ENCODE measurements around the gene PTCH1.

Gene PTCH1

DNA sequence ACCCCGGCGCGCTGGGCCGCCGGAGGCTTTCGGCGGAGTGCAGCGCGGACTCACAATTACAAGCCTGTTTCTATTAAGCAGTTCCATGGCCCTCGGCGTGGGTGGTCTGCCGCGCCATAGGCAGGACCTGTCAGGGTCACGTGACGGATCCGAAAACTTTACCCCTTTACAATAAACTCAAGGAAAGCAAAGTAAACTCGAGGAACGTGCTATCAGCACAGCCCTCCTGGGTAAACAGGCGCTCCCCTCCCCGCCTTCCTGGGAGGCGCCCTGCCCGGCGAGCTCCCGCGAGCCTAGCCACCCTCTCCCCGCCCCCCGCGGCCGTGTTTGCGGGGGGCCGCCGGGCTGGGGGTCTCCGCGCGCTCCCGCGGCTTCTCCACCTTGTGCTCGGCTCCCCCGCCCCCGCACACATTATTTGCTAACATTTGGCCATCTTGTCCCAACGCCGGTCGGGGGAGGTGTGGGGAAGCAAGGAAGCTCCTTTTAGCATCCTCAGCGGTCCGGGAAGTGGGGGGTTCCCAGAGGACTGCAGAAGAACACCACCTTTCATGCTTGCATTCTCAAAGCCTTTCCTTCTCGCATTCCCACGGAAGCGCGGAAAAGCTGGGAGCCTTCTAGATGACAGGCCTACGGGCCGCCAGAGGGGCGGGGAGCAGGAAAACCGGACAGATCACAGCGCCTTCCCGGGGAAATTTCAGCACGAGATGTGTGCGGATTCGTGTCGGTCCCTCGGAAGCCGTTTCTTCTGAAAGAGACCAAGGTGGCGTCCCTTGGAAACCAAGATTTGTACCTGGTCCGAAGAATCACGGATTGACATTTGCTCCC is at the start of gene PTCH1:
PTCH1 (minus strand) TSS at position 238 of the 825 bp plus-strand sequence.
- DNase-seq (ENCODE audit: low spot score) (no peak), FAIRE-seq (no peak)

DNA sequence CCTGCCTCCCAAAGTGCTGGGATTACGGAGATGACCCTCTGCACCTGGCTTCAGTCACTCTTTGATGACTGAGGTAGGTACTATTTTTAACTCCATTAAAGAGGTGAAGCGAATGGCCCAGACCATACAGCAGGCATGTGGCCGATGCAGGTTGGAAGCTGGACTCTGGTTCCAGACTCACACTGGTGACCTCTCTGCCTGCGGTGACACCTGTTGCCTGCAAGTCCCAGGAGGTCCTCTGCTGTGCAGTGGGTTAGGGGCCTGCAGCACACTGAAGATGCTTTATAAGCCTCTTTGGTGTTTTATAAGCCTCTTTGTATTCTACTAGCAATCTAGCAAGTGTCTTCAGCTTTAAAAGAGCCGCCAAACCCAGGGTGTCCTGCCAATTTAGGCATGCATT is 49.2 kb upstream of the PTCH1 start:
- no peak for DNase-seq (ENCODE audit: low spot score)
- FAIRE-seq: no peak

DNA sequence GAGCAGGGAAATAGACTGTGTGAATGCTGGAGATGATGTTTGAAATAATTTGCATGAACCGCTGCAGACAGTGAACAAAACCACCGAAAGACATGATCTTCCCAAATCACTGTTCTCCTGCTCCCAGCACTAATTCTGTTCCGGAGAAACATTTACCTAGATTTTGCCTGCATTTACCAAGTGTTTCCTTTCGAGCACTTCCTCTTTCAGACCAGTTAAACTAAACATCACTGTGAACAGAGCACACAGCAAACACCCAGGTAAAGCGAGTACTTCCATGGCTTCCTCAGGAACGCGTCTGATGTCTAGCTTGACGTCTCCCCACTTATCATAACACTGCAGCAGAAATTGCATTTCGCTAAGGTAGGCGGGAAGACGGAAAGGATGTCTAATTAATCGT is 45.1 kb upstream of the PTCH1 start:
- DNase-seq (ENCODE audit: low spot score) (no peak), FAIRE-seq (no peak)

DNA sequence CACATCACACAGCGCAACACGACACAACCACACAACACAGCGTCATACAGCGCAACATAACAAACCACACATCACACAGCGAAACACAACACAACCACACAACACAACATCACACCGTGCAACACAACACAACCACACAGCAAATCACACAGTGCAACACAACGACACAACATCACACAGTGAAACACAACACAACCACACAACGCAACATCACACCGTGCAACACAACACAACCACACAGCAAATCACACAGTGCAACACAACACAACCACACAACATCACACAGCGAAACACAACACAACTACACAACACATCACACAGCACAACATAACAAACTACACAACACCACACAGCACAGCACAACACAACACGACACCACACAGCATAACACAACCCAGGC is 40.4 kb upstream of the PTCH1 start:
- no peak for FAIRE-seq
- DNase-seq (ENCODE audit: low spot score): no peak

DNA sequence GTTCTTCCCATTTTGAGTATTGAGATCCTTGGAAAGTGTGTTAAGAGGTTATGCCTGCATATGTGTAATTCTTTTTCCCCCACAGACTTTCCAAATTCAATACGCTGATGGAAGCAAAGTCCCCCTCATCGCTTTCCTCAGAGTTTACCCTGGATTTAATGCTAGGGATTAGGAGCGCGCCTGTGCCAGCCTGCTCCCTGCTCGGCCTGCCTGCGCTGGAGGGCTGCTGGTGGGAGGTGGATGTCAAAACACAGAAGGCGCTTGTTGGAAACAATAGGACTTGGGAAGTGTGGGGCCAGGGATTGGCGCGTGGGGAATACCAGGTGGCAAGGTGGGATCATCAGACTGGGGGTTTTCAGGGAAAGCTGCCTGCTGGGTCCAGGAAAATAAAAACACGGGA is 39.8 kb upstream of the PTCH1 start:
- DNase-seq (ENCODE audit: low spot score) (no peak), FAIRE-seq (no peak)

DNA sequence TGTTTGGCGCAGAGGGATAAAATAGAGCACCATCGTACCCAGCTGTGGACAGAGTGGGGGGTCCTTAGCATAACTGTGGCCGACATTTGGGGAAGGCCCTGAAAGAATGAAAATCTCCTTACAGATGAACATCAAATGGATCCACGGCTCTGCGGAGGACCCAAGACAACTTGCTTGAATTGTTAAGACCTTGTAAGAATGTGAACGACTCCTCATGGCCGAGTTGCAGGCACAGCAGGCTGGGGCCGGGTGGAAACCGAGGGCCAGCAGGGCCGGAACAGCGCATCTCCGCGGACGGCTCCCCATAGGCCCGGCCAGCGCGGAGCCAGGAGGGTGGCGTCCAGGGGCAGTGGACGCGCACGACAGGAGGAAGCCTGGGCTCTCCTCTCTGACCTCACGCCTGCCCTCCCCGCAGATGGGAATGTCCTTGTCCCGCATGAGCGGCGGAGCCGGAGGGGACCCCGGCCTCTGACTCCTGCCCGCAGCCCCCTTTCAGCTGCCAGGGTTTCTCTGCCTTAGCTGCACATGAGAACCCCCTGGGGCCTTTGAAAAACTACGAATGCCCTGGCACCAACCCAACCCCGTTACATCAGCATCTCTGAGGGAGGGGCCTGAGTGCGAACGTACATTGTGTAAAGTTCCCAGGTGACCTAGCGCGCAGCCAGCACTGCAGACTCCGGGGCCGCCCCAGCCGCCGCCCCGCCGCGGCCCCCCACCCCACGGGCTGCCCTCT is 36.2 kb upstream of the PTCH1 start:
- no peak for FAIRE-seq

DNA sequence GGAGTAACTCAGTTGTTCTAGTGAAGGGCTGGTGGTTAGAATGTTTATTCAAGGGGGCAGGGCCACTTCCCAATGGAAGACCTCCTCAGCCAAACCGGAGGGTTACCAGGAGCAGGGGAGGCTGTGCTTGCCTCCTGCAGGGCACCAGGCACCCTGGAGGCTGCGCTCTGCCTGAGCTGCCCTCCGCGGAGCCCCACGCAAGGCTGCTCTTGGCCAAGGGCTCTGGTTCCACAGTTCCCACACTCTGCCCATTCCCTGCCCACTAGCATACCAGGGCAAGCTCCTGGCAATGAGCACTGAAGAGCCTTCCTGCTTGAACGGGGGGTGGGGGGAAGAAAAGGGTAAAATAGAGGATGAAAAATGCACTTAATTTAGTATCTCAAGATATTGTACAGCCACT is 35.5 kb upstream of the PTCH1 start:
- no peak for FAIRE-seq
- no peak for DNase-seq (ENCODE audit: low spot score)

More for the DNA sequence above, 36.2 kb upstream of the PTCH1 start:
- DNase-seq (ENCODE audit: low spot score): no peak

DNA sequence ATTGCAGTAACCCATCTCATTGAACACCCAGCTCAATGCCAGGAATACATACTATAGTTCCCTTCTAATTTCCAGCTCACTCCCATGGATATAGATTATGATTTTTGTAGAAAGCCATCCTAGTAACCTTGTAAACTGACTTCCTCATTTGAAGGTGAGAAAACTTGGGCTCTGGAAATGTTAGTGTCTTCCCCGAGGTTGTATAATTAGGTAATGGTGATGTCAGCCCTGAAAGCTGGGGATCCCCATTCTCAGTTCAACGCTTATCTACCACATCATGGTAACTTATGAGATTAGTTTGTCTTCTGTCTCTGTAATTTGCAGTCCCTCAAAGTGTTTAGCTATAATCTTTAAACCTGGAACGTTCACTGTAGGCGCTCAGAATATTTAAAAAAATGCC is 34.6 kb upstream of the PTCH1 start:
- FAIRE-seq (no peak), DNase-seq (ENCODE audit: low spot score) (no peak)

DNA sequence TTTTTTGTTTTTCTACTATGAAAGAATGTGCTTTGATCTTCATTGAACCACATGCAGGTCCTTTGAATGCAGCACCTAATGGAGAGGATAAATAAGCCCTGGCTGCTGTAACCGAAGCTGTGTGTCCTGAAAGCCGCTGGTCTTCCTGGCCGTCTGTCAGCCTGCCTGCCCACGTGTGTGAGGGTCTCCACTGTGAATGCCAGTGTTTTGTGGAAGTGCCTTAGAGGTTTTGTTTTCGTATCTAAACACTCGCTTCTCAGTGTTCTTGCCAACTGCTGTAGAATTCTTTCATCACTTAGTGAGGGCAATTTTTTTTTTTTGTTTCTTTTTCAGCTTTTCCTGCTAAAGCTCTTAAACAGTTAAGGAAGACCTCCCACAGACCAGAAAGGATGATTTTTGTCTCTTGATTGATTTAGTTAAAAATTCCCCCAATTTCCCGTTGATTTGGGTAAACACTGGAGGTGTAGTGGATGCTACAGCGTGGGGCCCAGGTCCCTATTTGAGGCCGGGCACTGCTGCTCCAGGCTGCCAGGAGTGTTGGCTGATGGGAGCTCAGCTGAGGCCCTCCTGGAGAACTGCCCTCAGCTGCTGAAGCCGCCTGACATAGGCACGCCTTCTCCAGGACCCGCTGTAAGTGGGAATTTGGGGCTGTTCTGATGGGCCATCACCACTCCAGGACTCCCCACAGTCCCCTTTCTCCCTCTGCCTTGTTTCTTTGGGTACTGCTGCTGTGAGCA is 29.2 kb upstream of the PTCH1 start:
- FAIRE-seq: no peak
- DNase-seq (ENCODE audit: low spot score): no peak

DNA sequence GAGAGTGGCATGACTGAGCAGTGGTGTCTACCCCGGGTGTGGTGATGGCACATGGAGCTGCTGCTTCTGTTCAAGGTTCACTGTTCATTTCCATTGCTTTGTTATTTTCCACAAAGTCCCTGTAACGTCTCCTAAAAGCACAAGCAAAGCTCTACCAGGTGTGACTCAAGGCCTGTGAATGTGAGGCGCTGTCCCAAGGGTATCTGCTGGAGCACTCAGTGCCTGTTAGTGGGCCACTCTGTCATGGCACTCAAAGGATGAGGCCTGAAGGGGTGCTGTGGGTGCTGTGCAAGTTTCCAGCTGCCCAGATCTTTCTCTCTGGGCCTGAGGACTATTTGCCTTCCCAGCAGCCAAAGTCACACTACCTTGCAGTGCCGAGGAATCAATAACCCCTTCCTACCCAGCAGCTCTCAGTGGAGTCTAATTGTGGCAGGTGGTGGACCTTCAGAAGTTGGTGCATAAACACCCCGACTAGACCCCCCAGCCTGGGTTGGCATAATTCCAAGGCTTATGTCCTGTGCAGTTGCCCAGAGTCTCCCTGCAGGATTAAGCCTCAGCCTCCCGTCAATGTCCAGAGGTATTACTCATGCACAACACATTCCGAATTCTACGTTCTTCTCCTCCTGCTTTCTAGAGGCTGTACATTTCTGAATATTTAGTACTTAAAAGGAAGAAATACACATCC is 17.4 kb upstream of the PTCH1 start:
- no peak for DNase-seq (ENCODE audit: low spot score)
- FAIRE-seq: no peak

DNA sequence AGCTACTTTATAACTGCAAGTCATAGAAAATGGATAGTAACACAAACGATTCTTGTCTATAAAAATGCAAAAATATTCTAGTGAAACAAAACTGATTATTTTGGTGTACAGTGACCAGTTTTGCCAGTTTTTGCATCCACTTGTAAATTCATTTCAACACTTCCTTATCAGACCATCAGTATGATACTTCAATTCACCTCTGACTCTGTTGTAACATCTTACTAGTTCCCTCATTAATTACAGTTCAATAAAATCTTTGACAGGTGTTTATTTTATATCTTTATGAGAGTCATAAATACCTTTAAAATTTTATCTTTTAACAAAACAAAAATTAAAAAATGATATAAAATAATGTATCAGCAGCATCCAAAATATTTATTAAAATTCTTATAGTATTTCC is 13.1 kb upstream of the PTCH1 start:
- FAIRE-seq (no peak), DNase-seq (ENCODE audit: low spot score) (no peak)

DNA sequence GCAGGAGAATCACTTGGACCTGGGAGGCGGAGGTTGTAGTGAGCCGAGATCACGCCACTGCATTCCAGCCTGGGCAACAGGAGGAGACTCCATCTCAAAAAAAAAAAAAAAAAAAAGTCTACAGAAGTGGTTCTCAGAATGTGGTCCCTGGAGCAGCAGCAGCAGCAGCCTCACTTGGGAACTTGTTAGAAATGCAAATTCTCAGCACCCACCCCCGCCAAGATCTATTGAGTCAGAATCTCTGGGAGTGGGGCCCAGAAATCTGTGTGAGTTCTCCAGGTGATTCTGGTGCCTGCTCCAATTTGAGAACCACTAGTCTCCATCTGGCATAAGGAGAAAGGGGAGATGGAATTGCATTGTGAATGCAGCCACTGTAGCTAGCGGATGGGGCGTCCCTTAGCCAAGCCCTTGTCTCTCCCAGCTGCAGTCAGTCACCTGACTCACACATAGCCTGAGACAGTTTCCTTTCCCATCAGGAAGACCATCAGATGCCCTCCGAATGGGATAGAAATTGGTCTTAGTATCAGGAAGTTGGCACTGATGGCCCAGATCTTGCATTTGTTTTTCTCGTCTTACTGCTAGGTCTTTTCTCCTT is 12.2 kb upstream of the PTCH1 start:
- no peak for DNase-seq (ENCODE audit: low spot score)
- no peak for FAIRE-seq

DNA sequence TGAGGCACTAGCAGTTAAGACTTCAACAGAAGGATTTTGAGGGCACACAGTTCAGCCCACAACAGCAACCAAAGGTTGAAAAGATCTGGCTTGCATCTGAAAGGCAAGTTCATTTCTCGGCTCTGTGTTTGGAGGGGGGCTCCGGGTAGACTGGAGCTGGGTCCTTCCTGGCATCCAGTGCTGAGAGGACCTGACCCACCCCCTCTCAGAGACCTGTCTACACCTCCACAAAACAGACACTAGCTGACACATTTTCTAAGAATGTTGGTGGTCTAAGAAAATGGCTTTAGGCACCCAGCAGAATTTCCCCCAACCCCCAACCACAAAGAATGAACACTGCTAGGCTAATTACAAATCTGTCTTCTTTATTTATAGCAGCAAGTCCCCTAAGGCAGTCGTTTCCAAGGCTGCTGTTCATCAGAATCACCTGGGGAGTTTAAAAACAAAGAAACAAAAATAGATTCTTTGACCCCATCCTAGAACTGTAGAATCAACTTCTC is 6.2 kb upstream of the PTCH1 start:
- FAIRE-seq: no peak
- no peak for DNase-seq (ENCODE audit: low spot score)

DNA sequence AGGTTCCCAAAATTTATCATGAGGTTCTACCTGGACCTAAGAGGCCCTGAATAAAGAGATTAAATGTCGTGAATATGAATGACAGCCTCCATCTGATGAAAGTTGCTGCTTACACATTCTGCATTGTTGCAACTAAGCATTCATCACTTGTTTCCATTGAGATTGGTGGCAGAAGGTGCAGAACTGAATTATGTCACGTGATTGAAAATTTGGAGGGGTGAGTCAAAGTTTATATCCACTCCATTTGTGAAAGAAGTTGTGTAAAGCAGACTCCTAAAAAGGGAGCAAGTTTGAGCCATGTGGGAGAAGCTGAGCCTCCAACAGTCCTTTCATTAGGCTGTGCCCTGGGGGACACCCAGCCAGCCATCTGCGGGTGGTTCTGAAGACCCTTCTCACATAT is 4.9 kb upstream of the PTCH1 start:
- no peak for FAIRE-seq
- DNase-seq (ENCODE audit: low spot score): no peak

DNA sequence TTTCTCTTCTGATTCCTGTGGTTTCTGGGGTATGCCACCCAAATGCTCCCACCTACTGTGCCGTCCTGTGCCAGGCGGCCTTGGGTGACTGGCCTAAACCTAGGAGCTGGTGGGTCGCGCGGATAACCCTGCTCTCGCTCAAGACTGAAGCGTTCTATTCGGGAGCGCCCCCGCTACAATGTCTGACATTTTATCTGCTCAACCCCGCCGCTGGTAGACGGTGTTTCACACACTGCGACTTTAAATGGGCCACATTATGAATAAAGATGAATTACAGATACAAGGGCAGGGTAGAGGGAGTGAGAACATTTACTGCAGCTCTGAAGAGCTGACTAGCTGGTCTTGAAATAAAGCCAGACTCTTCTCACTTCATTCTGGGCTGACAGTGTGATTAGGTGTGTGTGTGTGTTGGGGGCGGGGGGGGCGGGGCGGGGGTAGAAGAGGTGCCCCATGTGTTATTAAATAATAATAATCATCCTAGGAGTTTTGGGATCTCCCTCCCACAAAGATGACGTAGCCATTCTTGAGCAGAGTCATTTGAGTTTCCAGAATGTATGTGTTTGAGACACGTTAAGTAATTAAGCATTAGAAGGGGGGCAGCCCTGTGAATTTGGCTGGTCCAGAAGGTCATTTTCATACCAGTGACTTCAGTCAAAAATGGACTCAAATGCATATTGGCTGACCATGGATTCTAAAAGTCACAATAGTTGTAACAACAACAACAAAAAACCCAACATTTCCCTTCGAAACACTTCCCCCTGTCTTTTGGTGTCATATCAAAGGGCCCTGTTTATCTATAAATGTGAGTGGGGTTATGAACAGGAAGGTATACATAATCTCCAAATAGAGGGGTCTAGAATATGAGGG is 1.0 kb upstream of the PTCH1 start:
- DNase-seq (ENCODE audit: low spot score) (no peak), FAIRE-seq (no peak)

DNA sequence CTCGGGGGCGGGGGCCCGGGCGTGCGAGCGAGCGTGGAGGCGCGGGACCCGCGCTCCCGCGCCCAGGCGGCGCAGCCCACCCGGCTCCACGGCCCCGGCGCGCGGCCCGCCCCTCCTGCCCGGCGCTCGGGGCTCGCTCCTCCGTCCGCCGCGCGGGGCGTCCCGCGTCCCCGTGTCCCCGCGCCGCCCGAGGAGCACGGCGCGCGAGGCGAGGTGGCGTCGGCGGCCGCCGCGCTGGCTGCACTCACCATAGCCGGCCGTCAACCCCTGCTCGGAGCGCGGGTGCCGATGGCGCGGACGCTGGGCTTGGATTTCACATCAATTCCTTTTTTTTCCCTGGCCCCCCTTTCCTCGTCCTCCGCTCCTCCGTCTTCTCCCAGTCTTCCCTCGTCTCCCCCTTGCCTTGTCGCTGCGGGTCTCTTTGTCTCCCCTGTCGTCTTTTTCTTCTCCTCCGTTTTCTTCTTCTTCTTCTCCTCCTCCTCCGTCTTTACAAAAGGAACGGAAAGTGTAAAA is 494 bp downstream of the PTCH1 start:
- DNase-seq (ENCODE audit: low spot score) (no peak), FAIRE-seq (no peak)

DNA sequence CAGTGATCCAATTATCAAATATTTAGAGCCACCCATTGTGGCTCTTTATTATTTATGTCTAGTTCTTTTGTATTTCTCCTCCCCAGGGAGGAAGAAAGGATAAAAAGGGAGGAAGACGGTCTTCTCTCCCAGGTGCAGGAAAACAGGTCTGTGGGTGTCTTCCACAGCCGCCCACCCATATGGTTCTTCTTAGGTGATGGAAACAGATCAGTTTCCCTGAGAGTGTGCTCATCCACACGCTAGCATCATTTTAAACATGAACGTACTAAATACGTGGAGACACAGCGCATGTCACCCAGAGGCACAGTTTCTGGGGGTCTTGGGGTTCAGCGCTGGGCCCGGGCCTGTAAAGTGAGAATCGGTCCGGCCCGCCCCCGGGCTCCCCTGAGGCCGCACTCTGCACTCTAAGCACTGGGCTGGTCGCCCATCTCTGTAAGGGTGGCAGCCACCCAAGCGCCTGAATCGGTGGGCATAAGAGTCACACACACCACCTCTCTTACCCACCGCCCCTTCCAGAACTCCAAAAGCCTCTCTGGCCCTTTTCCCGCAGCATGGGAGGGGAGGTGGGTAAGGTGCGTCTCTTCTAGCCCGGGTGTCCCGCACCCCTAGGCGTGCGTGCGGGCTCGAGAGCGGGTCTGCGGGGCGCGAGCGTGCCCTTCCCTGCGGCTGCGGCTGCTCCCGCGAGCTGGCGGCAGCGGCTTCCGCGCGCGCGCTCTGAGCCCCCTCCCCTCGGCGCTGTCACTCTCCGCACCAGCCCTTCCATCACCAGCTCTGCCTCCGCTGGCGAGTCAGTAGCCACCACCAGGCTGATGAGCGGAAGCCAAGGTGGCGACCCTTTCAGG is 1.3 kb downstream of the PTCH1 start:
- DNase-seq (ENCODE audit: low spot score) (no peak), FAIRE-seq (no peak)

DNA sequence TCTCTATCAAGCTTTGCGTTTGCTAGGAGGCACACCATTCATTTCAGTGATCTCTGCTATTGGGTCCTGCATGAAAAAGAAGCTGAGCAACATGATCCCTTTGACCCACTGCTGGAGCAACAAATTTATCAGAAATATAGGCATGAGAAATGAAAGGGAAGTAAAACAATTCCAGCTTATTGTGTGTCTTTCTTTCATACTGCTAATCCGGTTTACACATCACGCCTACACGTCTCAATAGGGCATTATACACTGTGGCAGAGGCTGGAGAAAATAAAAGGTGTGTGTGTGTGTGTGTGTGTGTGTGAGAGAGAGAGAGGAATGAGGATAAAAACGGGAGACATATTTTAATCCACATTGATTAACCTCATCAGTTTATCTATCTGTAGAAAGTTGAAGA is 2.4 kb downstream of the PTCH1 start:
- no peak for DNase-seq (ENCODE audit: low spot score)
- FAIRE-seq: no peak

DNA sequence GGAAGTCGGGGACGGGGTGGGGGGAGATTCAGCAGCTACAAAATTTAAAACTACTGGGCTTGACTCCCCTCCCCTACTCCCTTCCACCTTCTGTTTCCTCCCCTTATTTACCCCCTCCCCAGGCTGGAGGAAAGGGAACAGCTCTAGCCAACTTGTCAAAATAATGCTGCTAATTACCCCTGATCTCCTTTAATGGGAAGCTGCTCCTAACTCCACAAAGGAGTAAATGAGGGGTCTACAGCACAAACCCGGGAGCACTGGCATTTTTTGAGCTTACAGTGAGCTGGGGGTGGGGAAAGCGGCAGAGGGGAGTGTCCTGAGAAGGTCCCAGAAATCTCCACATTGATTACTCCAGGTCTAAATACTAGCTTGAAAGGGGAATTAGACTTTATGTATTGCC is 3.1 kb downstream of the PTCH1 start:
- FAIRE-seq: no peak
- no peak for DNase-seq (ENCODE audit: low spot score)

Data from RCC 7860 (cell line).